KOPT-K1 (cell line): ENCODE data around the gene DRC1.

Experiments used
- H3K27ac ChIP-seq: fragments of 200-600 bp; sonication (generic); 2 replicates; pipeline ENCODE4 v1.5.1; 2016; ENCODE audit warnings: antibody characterized with exemption, mild to moderate bottlenecking, low read depth, low read length; ENCODE audit not compliant: poor library complexity, severe bottlenecking
- H3K36me3 ChIP-seq: fragments of 200-600 bp; sonication (generic); 2 replicates; pipeline ENCODE4 v1.5.1; 2017; ENCODE audit warnings: antibody characterized with exemption, mild to moderate bottlenecking, low read length, moderate library complexity; ENCODE audit not compliant: insufficient read depth
- H3K9me3 ChIP-seq: fragments of 200-600 bp; sonication (generic); 2 replicates; pipeline ENCODE4 v1.5.1; 2017; ENCODE audit warnings: antibody characterized with exemption, low read length, mild to moderate bottlenecking; ENCODE audit not compliant: insufficient read depth, poor library complexity, severe bottlenecking

Gene DRC1

GRCh38 chr2:26422947-26423629 lies 21.4 kb downstream of the DRC1 start:
- no peaks in the 10 kb centered on the region for H3K36me3 ChIP-seq
- H3K9me3 ChIP-seq, result no peaks in the 10 kb centered on the region
- H3K27ac ChIP-seq, result no peak overlapping the region

DNA sequence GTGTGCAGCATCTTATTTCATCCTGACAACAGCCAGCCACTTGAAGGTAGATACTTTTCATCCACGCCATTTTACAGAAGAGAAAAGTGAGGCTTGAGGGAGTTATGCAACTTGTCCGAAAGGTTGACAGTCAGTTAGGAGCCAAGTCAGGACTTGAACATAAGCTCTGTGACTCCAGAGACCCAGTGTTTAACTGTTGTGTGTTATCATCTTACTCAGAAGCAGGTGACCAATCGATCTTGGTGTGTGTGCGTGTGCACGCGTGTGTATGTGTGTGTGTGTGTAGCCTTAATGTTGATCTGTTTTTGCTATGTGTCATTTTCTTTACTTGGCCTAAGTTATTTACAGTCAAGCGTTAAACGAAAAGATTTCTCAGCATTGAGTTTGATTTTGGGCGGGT lies 22.0 kb downstream of the DRC1 start:
- no peak overlapping the region for H3K27ac ChIP-seq
- H3K36me3 ChIP-seq, result no peaks in the 10 kb centered on the region
- H3K9me3 ChIP-seq, result no peaks in the 10 kb centered on the region

GRCh38 chr2:26424221-26424620 lies 22.5 kb downstream of the DRC1 start:
- Histone ChIP-seq H3K9me3 (no peaks in the 10 kb centered on the region), H3K27ac (no peak overlapping the region), H3K36me3 (no peaks in the 10 kb centered on the region)

- no peak overlapping the region for H3K27ac ChIP-seq
- H3K36me3 ChIP-seq, result no peaks in the 10 kb centered on the region
- H3K9me3 ChIP-seq, result no peaks in the 10 kb centered on the region
Measured at GRCh38 chr2:26428846-26429245, 27.1 kb downstream of the DRC1 start.

DNA sequence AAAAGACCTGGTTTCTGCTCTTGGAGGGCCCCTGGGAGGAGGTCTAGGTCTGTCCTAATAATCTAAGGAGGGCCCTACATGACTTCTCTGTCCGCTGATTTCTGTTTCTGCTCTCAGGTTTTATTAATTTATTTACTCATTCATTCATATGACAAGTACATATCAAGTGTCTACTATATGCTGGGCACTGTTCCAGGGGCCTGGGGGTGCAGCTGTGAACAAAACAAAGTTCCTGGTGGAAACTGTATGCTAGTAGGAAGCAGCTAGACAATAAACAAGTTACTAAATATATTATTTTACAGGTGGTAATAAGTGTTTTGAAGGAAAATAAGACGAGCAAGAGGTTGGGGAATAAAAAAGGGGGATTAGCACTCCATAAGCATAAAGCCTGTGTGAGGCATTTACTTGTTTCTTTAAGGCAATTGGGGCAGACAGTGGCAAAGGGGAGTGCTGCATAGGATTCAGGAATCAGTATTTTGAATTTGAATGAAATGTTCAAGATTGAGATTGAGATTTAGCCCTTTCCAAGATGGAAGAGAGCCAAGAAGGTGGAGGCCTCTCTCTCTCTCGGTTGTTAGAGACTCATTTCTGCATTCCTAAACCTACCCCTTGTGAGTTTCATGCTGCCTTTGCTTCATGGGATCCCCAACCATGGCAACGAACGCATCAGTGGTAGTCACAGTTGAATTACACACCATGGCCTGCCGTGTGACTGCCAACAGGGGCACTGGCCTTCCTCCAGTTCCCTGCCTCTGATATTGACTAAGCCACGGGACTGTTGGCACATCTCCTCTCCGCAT lies 28.3 kb downstream of the DRC1 start:
- Histone ChIP-seq H3K9me3 (no peaks in the 10 kb centered on the region), H3K36me3 (no peaks in the 10 kb centered on the region), H3K27ac (no peak overlapping the region)

DNA sequence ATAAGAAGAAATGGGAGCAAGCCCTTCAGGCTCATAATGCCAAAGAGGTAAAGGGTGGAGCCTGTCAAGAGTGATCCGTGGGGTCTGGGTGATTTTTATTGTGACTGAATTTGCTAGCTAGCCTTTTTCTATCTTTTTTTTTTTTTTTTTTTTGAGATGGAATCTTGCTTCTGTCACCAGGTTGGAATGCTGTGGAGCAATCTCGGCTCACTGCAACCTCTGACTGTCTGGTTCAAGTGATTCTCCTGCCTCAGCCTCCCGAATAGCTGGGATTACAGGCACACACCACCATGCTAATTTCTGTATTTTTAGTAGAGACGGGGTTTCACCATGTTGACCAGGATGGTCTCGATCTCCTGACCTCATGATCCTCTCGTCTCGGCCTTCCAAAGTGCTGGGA lies 29.1 kb downstream of the DRC1 start:
- Histone ChIP-seq H3K36me3 (no peaks in the 10 kb centered on the region), H3K27ac (no peak overlapping the region), H3K9me3 (no peaks in the 10 kb centered on the region)

GRCh38 chr2:26432363-26432762 lies 30.6 kb downstream of the DRC1 start:
- no peaks in the 10 kb centered on the region for H3K9me3 ChIP-seq
- H3K27ac ChIP-seq, result no peak overlapping the region
- H3K36me3 ChIP-seq, result no peaks in the 10 kb centered on the region

GRCh38 chr2:26432859-26433258 lies 31.1 kb downstream of the DRC1 start:
- H3K9me3 ChIP-seq, result no peaks in the 10 kb centered on the region
- H3K36me3 ChIP-seq, result no peaks in the 10 kb centered on the region
- H3K27ac ChIP-seq, result no peak overlapping the region

DNA sequence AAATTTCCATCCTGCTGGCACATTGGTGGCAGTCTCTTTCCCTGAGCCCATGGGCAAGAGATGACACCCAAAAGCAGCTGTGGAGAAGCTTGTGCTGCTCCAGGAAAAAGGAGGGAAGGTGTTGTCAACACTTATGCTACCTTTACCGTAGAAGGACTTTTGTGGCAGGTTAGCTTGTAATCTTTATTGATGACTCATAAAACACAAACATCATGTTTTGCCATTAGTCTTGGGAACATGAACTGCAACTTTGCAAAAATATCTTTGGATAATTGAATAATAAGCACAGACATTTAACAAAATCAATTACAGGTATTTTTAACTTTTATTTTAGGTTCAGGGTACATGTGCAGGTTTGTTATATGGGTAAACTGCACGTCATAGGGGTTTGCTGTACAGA lies 33.4 kb downstream of the DRC1 start:
- Histone ChIP-seq H3K36me3 (no peaks in the 10 kb centered on the region), H3K9me3 (no peaks in the 10 kb centered on the region), H3K27ac (no peak overlapping the region)

- H3K9me3 ChIP-seq, result no peaks in the 10 kb centered on the region
- no peaks in the 10 kb centered on the region for H3K36me3 ChIP-seq
- H3K27ac ChIP-seq, result no peak overlapping the region
Measured at GRCh38 chr2:26438526-26438925, 36.8 kb downstream of the DRC1 start.

DNA sequence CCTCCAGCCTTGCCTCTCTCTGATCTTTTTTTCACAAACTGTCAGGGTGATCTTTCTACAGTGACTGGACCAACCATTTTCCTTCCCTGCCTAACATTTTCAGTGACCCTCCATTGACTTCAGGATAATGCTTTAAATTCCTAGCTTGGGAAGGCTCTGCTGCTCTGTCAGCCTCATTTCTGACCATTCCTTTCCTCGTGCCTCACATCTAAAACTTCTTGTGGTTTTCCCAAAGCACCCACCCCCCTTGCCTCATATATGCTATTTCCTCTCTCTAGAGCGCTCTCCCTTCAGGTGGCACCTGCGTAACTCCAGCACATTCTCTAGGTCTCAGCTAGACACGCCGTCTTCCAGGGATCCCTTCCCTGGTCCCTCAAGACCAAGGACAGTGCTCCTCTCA lies 37.2 kb downstream of the DRC1 start:
- Histone ChIP-seq H3K27ac (no peak overlapping the region), H3K9me3 (no peaks in the 10 kb centered on the region), H3K36me3 (no peaks in the 10 kb centered on the region)

GRCh38 chr2:26442301-26442700 lies 40.6 kb downstream of the DRC1 start:
- Histone ChIP-seq H3K9me3 (no peaks in the 10 kb centered on the region), H3K36me3 (no peaks in the 10 kb centered on the region), H3K27ac (no peak overlapping the region)

DNA sequence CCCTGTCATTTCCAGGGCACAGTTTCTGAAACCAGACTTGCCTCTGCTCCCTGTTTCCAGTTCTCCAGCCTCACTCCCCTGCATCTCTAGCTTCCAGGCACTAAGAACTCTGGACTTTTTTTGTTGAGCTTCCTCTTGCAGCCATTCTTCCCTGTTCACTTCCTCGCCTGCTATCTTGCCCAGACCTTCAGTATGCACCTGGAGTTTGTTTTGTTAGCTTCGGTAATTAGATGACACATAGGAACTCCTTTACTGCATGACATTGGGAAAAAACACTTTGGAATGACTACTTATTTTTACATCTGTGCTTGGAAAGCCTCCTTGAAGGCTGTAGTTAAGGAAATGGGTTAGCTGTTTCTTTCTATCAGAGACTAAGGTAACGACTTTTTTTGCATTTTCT lies 41.0 kb downstream of the DRC1 start:
- H3K36me3 ChIP-seq, result no peaks in the 10 kb centered on the region
- no peak overlapping the region for H3K27ac ChIP-seq
- no peaks in the 10 kb centered on the region for H3K9me3 ChIP-seq

- no peak overlapping the region for H3K27ac ChIP-seq
- no peaks in the 10 kb centered on the region for H3K9me3 ChIP-seq
- H3K36me3 ChIP-seq, result no peaks in the 10 kb centered on the region
Measured at GRCh38 chr2:26444236-26444635, 42.5 kb downstream of the DRC1 start.

DNA sequence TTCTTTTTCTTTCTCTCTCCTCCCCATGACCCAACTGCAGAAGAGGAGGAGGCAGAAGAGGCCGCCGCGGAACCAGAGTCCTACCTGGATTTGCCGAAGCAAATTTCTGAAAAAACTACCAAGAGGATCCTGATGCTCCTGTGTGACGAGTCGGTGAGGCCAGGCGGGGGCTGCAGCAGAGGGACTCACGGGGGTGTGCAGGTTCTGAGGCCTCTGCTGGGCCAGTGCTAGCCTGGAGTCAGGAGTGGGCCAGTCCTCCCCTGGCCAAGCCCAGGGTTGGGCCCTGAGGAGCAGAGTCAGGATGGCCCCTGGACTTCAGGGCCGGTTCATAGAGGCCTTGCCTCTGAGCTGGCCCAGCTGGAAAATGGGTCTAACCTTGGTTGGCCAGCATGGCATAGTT lies 46.9 kb downstream of the DRC1 start:
- Histone ChIP-seq H3K9me3 (no peaks in the 10 kb centered on the region), H3K27ac (no peak overlapping the region), H3K36me3 (no peaks in the 10 kb centered on the region)
